ENCODE results near the gene TXNDC16.

DNA sequence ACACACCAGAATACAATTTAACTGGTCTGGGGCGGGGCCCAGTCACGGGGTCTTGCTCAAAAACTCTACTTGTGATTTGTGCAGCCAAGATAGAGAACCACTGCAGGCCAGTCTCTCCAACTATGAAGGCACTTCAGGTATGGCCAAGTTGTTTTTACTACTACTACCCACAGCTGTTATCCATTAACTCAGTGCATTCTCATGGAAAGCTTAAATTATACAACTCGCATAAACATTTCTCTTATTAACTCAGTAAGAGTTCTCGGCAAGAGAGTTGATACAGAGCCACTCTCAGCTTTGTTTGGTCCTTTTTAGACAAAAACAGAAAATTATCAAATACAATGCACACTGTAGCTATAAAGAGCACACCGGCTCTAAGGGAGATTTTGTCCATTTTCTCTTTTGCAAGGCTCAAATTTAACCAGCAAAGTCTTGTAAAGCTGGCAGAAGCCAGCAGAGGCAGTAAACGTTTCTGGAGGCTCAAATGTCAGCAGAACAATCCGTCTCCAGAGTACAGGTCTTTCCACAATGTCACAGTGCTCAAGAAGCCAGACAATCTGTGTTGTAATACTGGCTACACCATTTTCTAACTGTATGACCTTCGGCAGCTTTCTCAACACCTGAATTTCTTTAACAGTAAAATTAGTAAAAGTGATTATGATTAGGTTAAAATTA is 152.2 kb downstream of the TXNDC16 start:
- TF ChIP-seq MYC (IDR thresholded peaks at IDR 0.05; ENCODE audit: low read depth, low read length) (no peak), POLR2A (IDR thresholded peaks at IDR 0.05; ENCODE audit: extremely low read depth, insufficient read length) (no peak), MAX (IDR thresholded peaks at IDR 0.05; ENCODE audit: low read depth, low read length) (no peak)
- TF ChIP-seq, protein P1, sequence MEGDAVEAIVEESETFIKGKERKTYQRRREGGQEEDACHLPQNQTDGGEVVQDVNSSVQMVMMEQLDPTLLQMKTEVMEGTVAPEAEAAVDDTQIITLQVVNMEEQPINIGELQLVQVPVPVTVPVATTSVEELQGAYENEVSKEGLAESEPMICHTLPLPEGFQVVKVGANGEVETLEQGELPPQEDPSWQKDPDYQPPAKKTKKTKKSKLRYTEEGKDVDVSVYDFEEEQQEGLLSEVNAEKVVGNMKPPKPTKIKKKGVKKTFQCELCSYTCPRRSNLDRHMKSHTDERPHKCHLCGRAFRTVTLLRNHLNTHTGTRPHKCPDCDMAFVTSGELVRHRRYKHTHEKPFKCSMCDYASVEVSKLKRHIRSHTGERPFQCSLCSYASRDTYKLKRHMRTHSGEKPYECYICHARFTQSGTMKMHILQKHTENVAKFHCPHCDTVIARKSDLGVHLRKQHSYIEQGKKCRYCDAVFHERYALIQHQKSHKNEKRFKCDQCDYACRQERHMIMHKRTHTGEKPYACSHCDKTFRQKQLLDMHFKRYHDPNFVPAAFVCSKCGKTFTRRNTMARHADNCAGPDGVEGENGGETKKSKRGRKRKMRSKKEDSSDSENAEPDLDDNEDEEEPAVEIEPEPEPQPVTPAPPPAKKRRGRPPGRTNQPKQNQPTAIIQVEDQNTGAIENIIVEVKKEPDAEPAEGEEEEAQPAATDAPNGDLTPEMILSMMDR (IDR thresholded peaks at IDR 0.05; ENCODE audit: low read depth, low read length), result no peak
